Measurements from ENCODE around the gene SYNE2.

GRCh38 chr14:64059454-64060198 is 206.8 kb downstream of the SYNE2 start:
- TF ChIP-seq KDM1A (IDR thresholded peaks at IDR 0.05; ENCODE audit: borderline replicate concordance, low read length) (no peak), CTCF (IDR thresholded peaks at IDR 0.05; ENCODE audit: control extremely low read depth in 1 of 3, insufficient read depth in 1 of 3, low read depth in 1 of 3, low read length in 3 of 3) (no peak), HDAC6 (IDR thresholded peaks at IDR 0.05; ENCODE audit: low read depth, low read length) (no peak), YY1 (IDR thresholded peaks at IDR 0.05; ENCODE audit: low read depth, low read length) (no peak), TAF1 (IDR thresholded peaks at IDR 0.05; ENCODE audit: low read depth, low read length) (no peak), SIRT6 (IDR thresholded peaks at IDR 0.05; ENCODE audit: low read length) (no peak), POLR2AphosphoS5 (IDR thresholded peaks at IDR 0.05; ENCODE audit: low read depth, low read length) (no peak), RBBP5 (IDR thresholded peaks at IDR 0.05; ENCODE audit: borderline replicate concordance, low read depth, low read length) (no peak), EZH2 (IDR thresholded peaks at IDR 0.05; ENCODE audit: low read depth, low read length, severe bottlenecking) (no peak), TCF12 (IDR thresholded peaks at IDR 0.05; ENCODE audit: low read depth, low read length) (no peak), RNF2 (IDR thresholded peaks at IDR 0.05; ENCODE audit: borderline replicate concordance, low read depth, low read length, missing control alignments, poor library complexity, severe bottlenecking) (no peak), MAX (IDR thresholded peaks at IDR 0.05) (no peak)

Measured in H1 (cell line).